Right ventricle myocardium superior (tissue), 1 donor: ENCODE measurements around the gene SBNO2. TPM values are rescaled to one million over a fixed set of nuclear protein-coding genes. Genes with fewer than 3 reads are reported as not detected.
A peak's percentile ranks its signal among the peaks of the same experiment; 100 is the strongest.

Experiments used
- ATAC-seq: fragments of 200-7000 bp; cut with Tn5 transposase; one replicate; pipeline ENCODE4 v1.9.1; 2020; ENCODE audit warnings: mild to moderate bottlenecking; ENCODE audit not compliant: poor library complexity
- DNase-seq: peaks from one replicate; pipeline ENCODE4 v3.0.0-alpha.2; 2020
- intact Hi-C: fragments of 100-400 bp; cut with DNase I; formaldehyde crosslinking; loops from one replicate; pipeline ENCODE4 v1.11.2; 2022
- total RNA-seq: library from RNA; stranded (reverse); fragmentation: NEBNext Ultra II Directional; extraction: Animal tissue kit (Norgen Biotek cat#: 25700); gene quantifications from one replicate; pipeline ENCODE4 v1.2.1, GENCODE V29; 2021
- donor health status: DM: no; HTN: yes; CAD: no; lungs with severe emphysema.

SBNO2 gene
- total RNA-seq, 1 donor from 2014 or later: 15.1 TPM

GRCh38 chr19:1145635-1146411, 28.2 kb downstream of the SBNO2 start:
- DNase-seq: no peak
- ATAC-seq: no peak
- intact Hi-C loops: no loop called here

- DNase-seq (no peak), ATAC-seq (no peak)
- intact Hi-C loops: no loop called here
Observed at GRCh38 chr19:1144741-1145140, 29.3 kb downstream of the SBNO2 start.

GRCh38 chr19:1143828-1144399, 30.2 kb downstream of the SBNO2 start:
- DNase-seq (no peak), ATAC-seq (no peak)
- intact Hi-C loops: no loop called here

GRCh38 chr19:1141944-1142343, 32.1 kb downstream of the SBNO2 start:
- intact Hi-C loops: no loop called here
- ATAC-seq: peak; percentile 36
- no peak for DNase-seq

- DNase-seq: no peak
- intact Hi-C loops: no loop called here
- ATAC-seq: no peak
Observed at GRCh38 chr19:1140272-1141027, 33.6 kb downstream of the SBNO2 start.

GRCh38 chr19:1139126-1139525, 34.9 kb downstream of the SBNO2 start:
- no peak for ATAC-seq
- intact Hi-C loops: no loop called here
- no peak for DNase-seq

GRCh38 chr19:1138121-1138520, 35.9 kb downstream of the SBNO2 start:
- ATAC-seq: no peak
- intact Hi-C loops: no loop called here
- no peak for DNase-seq

GRCh38 chr19:1136621-1137317, 37.3 kb downstream of the SBNO2 start:
- ATAC-seq: no peak
- intact Hi-C loops: no loop called here

GRCh38 chr19:1136201-1136600, 37.9 kb downstream of the SBNO2 start:
- intact Hi-C loops: no loop called here
- no peak for ATAC-seq
- no peak for DNase-seq

More at GRCh38 chr19:1136621-1137317, 37.3 kb downstream of the SBNO2 start:
- DNase-seq: no peak

GRCh38 chr19:1135454-1135853, 38.6 kb downstream of the SBNO2 start:
- intact Hi-C loops: no loop called here
- ATAC-seq: no peak
- DNase-seq: no peak

GRCh38 chr19:1134431-1134830, 39.6 kb downstream of the SBNO2 start:
- DNase-seq (no peak), ATAC-seq (no peak)
- intact Hi-C loops: no loop called here

GRCh38 chr19:1133471-1133929, 40.6 kb downstream of the SBNO2 start:
- intact Hi-C loops: no loop called here
- DNase-seq (peak; percentile 69), ATAC-seq (no peak)

- ATAC-seq: peak; percentile 13
- intact Hi-C loops: no loop called here
- DNase-seq: no peak
Observed at GRCh38 chr19:1132552-1133383, 41.3 kb downstream of the SBNO2 start.

GRCh38 chr19:1131718-1132551, 42.1 kb downstream of the SBNO2 start:
- intact Hi-C loops: no loop called here
- DNase-seq (peak; percentile 95), ATAC-seq (peak; percentile 87)

GRCh38 chr19:1130771-1131717, 43.0 kb downstream of the SBNO2 start:
- DNase-seq (no peak), ATAC-seq (no peak)
- intact Hi-C loops: no loop called here

- intact Hi-C loops: no loop called here
- no peak for ATAC-seq
- no peak for DNase-seq
Observed at GRCh38 chr19:1129535-1129934, 44.5 kb downstream of the SBNO2 start.
